RWPE2 (cell line): Measurements from ENCODE around the gene RSPH1.

ENCODE experiments used
- ATAC-seq: fragments of 200-7000 bp; cut with Tn5 transposase; 3 replicates; pipeline ENCODE4 v1.9.1; 2021; ENCODE audit warnings: low read depth
- DNase-seq: peaks from one replicate; pipeline ENCODE4 v3.0.0-alpha.2; 2020; ENCODE audit warnings: low spot score
- H3K27ac ChIP-seq: fragments of 450-650 bp; 2 replicates; pipeline ENCODE4 v1.5.1; 2017; ENCODE audit warnings: mild to moderate bottlenecking; ENCODE audit not compliant: poor library complexity, severe bottlenecking
- H3K27me3 ChIP-seq: fragments of 250-450 bp; sonication (Bioruptor Pico); 2 replicates; pipeline ENCODE4 v1.5.1; 2021; ENCODE audit warnings: mild to moderate bottlenecking, moderate library complexity; ENCODE audit not compliant: insufficient read depth, poor library complexity, severe bottlenecking
- H3K36me3 ChIP-seq: fragments of 250-450 bp; sonication (Bioruptor Pico); 2 replicates; pipeline ENCODE4 v1.5.1; 2020; ENCODE audit warnings: low read depth, mild to moderate bottlenecking, moderate library complexity
- H3K4me1 ChIP-seq: fragments of 250-450 bp; sonication (Bioruptor Pico); 2 replicates; pipeline ENCODE4 v1.5.1; 2021; ENCODE audit warnings: mild to moderate bottlenecking, moderate library complexity; ENCODE audit not compliant: insufficient read depth, poor library complexity, severe bottlenecking
- H3K4me3 ChIP-seq: fragments of 250-450 bp; sonication (Bioruptor Pico); 2 replicates; pipeline ENCODE4 v1.5.1; 2021; ENCODE audit warnings: mild to moderate bottlenecking, moderate library complexity; ENCODE audit not compliant: severe bottlenecking
- H3K9me3 ChIP-seq: fragments of 250-450 bp; sonication (Bioruptor Pico); 2 replicates; pipeline ENCODE4 v1.5.1; 2021; ENCODE audit warnings: mild to moderate bottlenecking, moderate library complexity; ENCODE audit not compliant: severe bottlenecking
- CTCF ChIP-seq: fragments of 450-650 bp; IDR thresholded peaks from one replicate; pipeline ENCODE4 v1.5.1; 2017; ENCODE audit warnings: mild to moderate bottlenecking, moderate library complexity; ENCODE audit not compliant: poor library complexity, severe bottlenecking

Gene RSPH1

DNA sequence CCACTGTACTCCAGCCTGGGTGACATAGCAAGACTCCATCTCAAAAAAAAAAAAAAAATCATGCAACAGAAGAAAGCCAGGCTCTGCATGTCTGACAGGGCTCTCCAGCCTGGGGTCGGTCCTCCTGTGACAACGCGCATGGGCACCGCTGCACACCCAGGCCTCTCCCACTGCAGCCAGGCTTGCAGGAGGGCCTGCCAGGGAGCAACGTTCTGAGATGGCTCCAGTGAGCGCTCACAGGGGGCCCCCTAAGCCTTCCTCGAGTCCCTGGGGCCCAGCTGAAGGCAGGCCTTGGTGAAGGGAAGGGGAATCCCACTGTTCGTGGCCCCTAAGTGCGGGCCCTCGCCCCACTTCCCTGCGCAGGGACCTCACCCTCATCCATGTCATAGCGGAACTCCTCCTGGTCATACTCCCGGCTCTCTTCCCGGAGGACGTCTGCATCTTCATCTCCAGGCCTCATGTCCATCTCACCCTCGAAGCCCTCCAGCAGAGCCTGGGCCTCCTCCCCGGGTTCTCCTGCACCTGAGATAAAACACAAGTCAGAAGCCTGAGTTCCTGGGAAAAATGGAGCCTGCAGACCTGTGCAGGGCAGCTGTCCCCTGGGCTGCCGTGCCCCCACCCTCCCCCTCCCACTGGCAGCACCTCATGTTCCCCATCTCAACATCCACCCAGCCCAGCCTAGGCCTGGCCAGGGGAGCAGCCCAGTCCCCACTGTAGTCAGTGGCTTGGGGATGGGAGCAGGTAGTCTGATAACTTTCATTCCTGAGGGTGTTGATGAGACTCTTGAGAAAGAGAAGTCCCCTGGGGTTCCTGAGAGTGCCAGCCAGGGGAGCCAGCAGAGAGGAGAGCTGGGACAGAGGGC is 20.3 kb downstream of the RSPH1 start:
- H3K36me3 ChIP-seq: no peaks in the 10 kb centered on the region
- DNase-seq (no peak), ATAC-seq (no peak)
- peak overlapping the region; percentile 54 for H3K27ac ChIP-seq
- no peaks in the 10 kb centered on the region for H3K9me3 ChIP-seq
- H3K4me1 ChIP-seq: peaks cover 16% of the 10 kb centered on the region
- no peak overlapping the region for H3K4me3 ChIP-seq
- H3K27me3 ChIP-seq: no peaks in the 10 kb centered on the region
- TF ChIP-seq CTCF: no peak

DNA sequence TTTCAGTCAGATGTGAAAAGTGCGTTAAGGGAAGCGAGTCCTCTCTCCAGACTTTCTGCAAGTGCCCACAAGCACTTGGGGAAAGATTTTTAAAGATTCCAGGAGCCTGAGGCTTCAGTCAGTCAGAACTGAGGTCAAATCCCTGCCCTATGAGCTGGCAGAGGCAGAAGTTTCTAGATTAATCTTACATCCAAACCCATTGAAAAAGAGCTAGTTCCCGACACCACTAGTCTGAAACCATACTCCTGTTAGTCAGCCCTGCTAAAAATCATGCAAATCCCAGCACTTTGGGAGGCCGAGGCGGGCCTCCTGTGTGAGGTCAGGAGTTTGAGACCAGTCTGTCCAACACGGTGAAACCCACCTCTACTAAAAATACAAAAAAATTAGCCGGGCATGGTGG is 21.0 kb downstream of the RSPH1 start:
- no peak for TF ChIP-seq CTCF
- Histone ChIP-seq H3K36me3 (no peaks in the 10 kb centered on the region), H3K9me3 (no peaks in the 10 kb centered on the region), H3K27me3 (no peaks in the 10 kb centered on the region), H3K4me1 (peaks cover 16% of the 10 kb centered on the region), H3K27ac (peak overlapping the region; percentile 54), H3K4me3 (no peak overlapping the region)
- ATAC-seq (no peak; the same call in 2 of the 3 replicates), DNase-seq (no peak)

DNA sequence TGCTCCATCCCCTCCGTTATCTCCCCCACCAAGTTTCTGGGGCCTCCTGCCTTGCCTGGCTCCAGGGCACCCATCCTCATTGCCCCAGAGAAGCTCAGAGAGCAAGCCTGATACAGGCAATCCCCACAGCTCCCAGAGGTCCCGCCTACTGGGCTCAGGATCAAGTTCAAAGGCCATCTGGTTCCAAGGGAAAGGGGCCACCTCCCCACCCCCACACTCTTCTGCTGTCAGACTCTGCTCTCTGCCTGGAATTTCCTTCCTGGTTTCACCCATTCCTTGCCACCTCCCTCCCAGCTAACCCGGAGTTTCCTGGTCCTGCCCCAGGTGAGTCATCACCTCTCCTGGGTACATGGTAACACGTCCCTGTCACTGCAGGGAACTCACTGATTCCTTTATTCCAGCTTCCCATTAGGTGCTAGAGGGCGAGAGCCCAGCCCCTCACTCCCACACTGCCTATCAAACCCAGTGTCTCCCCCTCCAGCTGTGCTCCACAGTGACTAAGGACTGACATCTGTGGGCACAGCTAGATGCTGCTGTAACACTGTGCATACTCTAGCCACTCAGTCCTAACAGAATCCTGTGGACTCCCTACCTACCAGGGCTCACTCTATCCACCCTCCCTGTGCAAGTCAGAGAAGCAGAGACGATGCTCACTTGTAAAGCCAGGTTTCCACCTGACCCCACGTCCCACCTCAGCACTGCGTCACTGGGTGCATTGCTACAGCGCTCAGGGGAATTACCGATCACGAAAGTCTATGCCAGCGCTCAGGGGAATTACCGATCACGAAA is 21.8 kb downstream of the RSPH1 start:
- Histone ChIP-seq H3K36me3 (no peaks in the 10 kb centered on the region), H3K4me3 (no peak overlapping the region), H3K9me3 (no peaks in the 10 kb centered on the region), H3K27ac (peak overlapping the region; percentile 54), H3K4me1 (peaks cover 16% of the 10 kb centered on the region), H3K27me3 (no peaks in the 10 kb centered on the region)
- ATAC-seq (peak; percentile 93), DNase-seq (no peak)
- no peak for TF ChIP-seq CTCF

- Histone ChIP-seq H3K27me3 (no peaks in the 10 kb centered on the region), H3K9me3 (no peaks in the 10 kb centered on the region), H3K4me3 (no peak overlapping the region), H3K36me3 (no peaks in the 10 kb centered on the region), H3K27ac (peak overlapping the region; percentile 54), H3K4me1 (peaks cover 16% of the 10 kb centered on the region)
- no peak for ATAC-seq
- no peak for DNase-seq
- TF ChIP-seq CTCF: no peak
Observed at GRCh38 chr21:42473498-42474042, 22.5 kb downstream of the RSPH1 start.
